HS-27A (cell line): ENCODE results near the gene KDM5B.

Source experiments
- DNase-seq: peaks from one replicate; pipeline ENCODE4 v3.0.0-alpha.2; 2012; ENCODE audit warnings: low read depth, missing footprints

The KDM5B gene

GRCh38 chr1:202685641-202686040 is 122.6 kb downstream of the KDM5B start:
- DNase-seq: no peak

- no peak for DNase-seq
These were observed 123.5 kb downstream of the KDM5B start for GRCh38 chr1:202684716-202685115.

- no peak for DNase-seq
These were observed 125.2 kb downstream of the KDM5B start for GRCh38 chr1:202683029-202683428.

- no peak for DNase-seq
These were observed 125.7 kb downstream of the KDM5B start for GRCh38 chr1:202682477-202682876.

- no peak for DNase-seq
These were observed 126.3 kb downstream of the KDM5B start for GRCh38 chr1:202681736-202682420.

GRCh38 chr1:202680586-202681352 is 127.5 kb downstream of the KDM5B start:
- no peak for DNase-seq

- no peak for DNase-seq
These were observed 128.6 kb downstream of the KDM5B start for GRCh38 chr1:202679406-202680177.

GRCh38 chr1:202677433-202677832 is 130.8 kb downstream of the KDM5B start:
- DNase-seq: no peak
